DND-41 (cell line): ENCODE results near the gene TINAG.

Source experiments
- EZH2 ChIP-seq: IDR thresholded peaks from 3 replicates; pipeline ENCODE4 v1.6.1; 2012; ENCODE audit warnings: borderline replicate concordance, low read depth, mild to moderate bottlenecking, moderate library complexity, low read length, inconsistent platforms; ENCODE audit not compliant: severe bottlenecking
- TF ChIP-seq, protein P1 (sequence below): IDR thresholded peaks from 2 replicates; pipeline ENCODE4 v1.5.1; 2012; ENCODE audit warnings: borderline replicate concordance, low read length, moderate library complexity, mild to moderate bottlenecking; ENCODE audit not compliant: poor library complexity, severe bottlenecking; ENCODE audit errors: extremely low read depth

DNA sequence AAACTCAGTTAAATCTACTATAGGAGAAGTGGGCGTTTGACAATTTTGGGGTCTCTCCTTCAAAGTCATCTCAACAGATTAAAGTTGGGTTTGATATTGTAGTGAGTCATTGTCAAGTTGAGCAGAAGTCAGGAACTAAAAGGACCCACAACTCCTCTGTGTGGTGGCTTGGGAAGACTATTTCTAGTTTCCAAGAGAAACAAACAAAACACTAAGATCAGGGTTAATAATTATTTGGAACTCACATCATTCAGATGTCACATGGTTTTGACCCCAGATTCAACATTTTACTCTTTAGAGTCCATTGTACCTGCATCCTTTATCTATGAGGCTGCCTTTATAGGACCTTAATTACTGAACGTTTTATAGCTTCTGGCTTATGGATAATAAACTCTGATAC lies 45.3 kb upstream of the TINAG start:
- TF ChIP-seq, protein P1, sequence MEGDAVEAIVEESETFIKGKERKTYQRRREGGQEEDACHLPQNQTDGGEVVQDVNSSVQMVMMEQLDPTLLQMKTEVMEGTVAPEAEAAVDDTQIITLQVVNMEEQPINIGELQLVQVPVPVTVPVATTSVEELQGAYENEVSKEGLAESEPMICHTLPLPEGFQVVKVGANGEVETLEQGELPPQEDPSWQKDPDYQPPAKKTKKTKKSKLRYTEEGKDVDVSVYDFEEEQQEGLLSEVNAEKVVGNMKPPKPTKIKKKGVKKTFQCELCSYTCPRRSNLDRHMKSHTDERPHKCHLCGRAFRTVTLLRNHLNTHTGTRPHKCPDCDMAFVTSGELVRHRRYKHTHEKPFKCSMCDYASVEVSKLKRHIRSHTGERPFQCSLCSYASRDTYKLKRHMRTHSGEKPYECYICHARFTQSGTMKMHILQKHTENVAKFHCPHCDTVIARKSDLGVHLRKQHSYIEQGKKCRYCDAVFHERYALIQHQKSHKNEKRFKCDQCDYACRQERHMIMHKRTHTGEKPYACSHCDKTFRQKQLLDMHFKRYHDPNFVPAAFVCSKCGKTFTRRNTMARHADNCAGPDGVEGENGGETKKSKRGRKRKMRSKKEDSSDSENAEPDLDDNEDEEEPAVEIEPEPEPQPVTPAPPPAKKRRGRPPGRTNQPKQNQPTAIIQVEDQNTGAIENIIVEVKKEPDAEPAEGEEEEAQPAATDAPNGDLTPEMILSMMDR: no peak
- TF ChIP-seq EZH2: no peak
